Fibroblast of lung (primary cell): ENCODE results near the gene PLA2G2C. TPM values are rescaled to one million over a fixed set of nuclear protein-coding genes. Genes with fewer than 3 reads are reported as not detected.

Experiments
- DNase-seq, 2 donors: peaks; one replicate each; pipeline versions ENCODE4 v3.0.0 to v3.0.0-alpha.2; 2010; ENCODE audit warnings: low read depth in 2 of 2
- H2AFZ ChIP-seq: 2 replicates; pipeline ENCODE4 v1.5.1; 2012; ENCODE audit warnings: low read length, control low read depth, inconsistent platforms
- H3K27ac ChIP-seq: 2 replicates; pipeline ENCODE4 v1.5.1; 2011; ENCODE audit warnings: low read length, control low read depth; ENCODE audit not compliant: insufficient read depth
- H3K27me3 ChIP-seq: 2 replicates; pipeline ENCODE4 v1.5.1; 2011; ENCODE audit warnings: mild to moderate bottlenecking, low read length; ENCODE audit not compliant: control insufficient read depth, insufficient read depth
- H3K36me3 ChIP-seq: 2 replicates; pipeline ENCODE4 v1.5.1; 2011; ENCODE audit warnings: low read length; ENCODE audit not compliant: control insufficient read depth, insufficient read depth
- H3K4me1 ChIP-seq: 2 replicates; pipeline ENCODE4 v1.5.1; 2011; ENCODE audit warnings: low read length; ENCODE audit not compliant: control insufficient read depth, insufficient read depth; ENCODE audit errors: extremely low read depth
- H3K4me2 ChIP-seq: 2 replicates; pipeline ENCODE4 v1.5.1; 2011; ENCODE audit warnings: low read length, control low read depth; ENCODE audit not compliant: insufficient read depth; ENCODE audit errors: extremely low read depth
- H3K4me3 ChIP-seq, 4 experiments: fragments of 200-600 bp in 1 of 4; sonication (generic) in 1 of 4; replicated peaks in 1 of 4; 2 replicates each; pipeline ENCODE4 v1.5.1; 2011 to 2016; ENCODE audit warnings: low read length in 4 of 4, low read depth in 3 of 4, mild to moderate bottlenecking in 3 of 4, control low read depth in 2 of 4, inconsistent platforms in 1 of 4, mixed read lengths in 1 of 4; ENCODE audit not compliant: insufficient read depth in 1 of 4; ENCODE audit errors: control extremely low read depth in 1 of 4
- H3K79me2 ChIP-seq: 2 replicates; pipeline ENCODE4 v1.5.1; 2012; ENCODE audit warnings: mild to moderate bottlenecking, low read length, inconsistent platforms; ENCODE audit not compliant: control insufficient read depth, insufficient read depth
- H3K9ac ChIP-seq: 2 replicates; pipeline ENCODE4 v1.5.1; 2011; ENCODE audit warnings: mild to moderate bottlenecking, low read length, control low read depth; ENCODE audit not compliant: insufficient read depth
- H3K9me3 ChIP-seq: 2 replicates; pipeline ENCODE4 v1.5.1; 2012; ENCODE audit warnings: low read depth, low read length; ENCODE audit not compliant: control insufficient read depth, insufficient read depth
- H4K20me1 ChIP-seq: 2 replicates; pipeline ENCODE4 v1.5.1; 2011; ENCODE audit warnings: low read length; ENCODE audit not compliant: control insufficient read depth, insufficient read depth; ENCODE audit errors: extremely low read depth
- CTCF ChIP-seq, 2 donors: IDR thresholded peaks in 1 of 2; conservative IDR thresholded peaks in 1 of 2; 1 replicate in 1 of 2; 2 replicates in 1 of 2; pipeline ENCODE4 v1.5.1; 2011 to 2012; ENCODE audit warnings: low read length in 2 of 2, control low read depth in 1 of 2, inconsistent platforms in 1 of 2, low read depth in 1 of 2, mild to moderate bottlenecking in 1 of 2
- EZH2 ChIP-seq: IDR thresholded peaks from 2 replicates; pipeline ENCODE4 v1.5.1; 2012; ENCODE audit warnings: low read length, control low read depth, mild to moderate bottlenecking; ENCODE audit errors: missing control alignments
- polyA plus RNA-seq, 2 donors: library from polyadenylated mRNA; depleted of rRNA in 1 of 2; stranded (reverse) in 1 of 2; unstranded in 1 of 2; fragments of >200 nt; gene quantifications; 2 replicates each; pipeline ENCODE4 v1.2.1, GENCODE V29; 2011 to 2012; ENCODE audit warnings: missing spikeins in 1 of 2
- total RNA-seq: library from RNA; depleted of rRNA; stranded (reverse); fragments of >200 nt; gene quantifications from 2 replicates; pipeline ENCODE4 v1.2.1, GENCODE V29; 2014

PLA2G2C gene
- total and polyA plus RNA-seq, 2 donors (not counting 1 experiment from before 2014, with no cell fraction given), result not detected

GRCh38 chr1:20215716-20216115, 29.4 kb upstream of the PLA2G2C start:
- Histone ChIP-seq H3K36me3 (no peaks in the 10 kb centered on the region), H3K9me3 (no peaks in the 10 kb centered on the region), H3K4me2 (no peak overlapping the region), H3K4me1 (no peaks in the 10 kb centered on the region), H4K20me1 (no peaks in the 10 kb centered on the region), H3K27ac (no peak overlapping the region), H3K27me3 (peaks cover 15% of the 10 kb centered on the region), H2AFZ (no peak overlapping the region), H3K4me3 (no peak overlapping the region), H3K9ac (no peak overlapping the region), H3K79me2 (no peaks in the 10 kb centered on the region)
- DNase-seq, result peak in 1 of 2 donors; percentile 13
- TF ChIP-seq CTCF (conservative IDR thresholded peaks at IDR 0.05 in 1 of 2, IDR thresholded peaks at IDR 0.05 in 1 of 2; ENCODE audit: low read depth in 1 of 2, low read length in 2 of 2) (no peak), EZH2 (no peak)

DNA sequence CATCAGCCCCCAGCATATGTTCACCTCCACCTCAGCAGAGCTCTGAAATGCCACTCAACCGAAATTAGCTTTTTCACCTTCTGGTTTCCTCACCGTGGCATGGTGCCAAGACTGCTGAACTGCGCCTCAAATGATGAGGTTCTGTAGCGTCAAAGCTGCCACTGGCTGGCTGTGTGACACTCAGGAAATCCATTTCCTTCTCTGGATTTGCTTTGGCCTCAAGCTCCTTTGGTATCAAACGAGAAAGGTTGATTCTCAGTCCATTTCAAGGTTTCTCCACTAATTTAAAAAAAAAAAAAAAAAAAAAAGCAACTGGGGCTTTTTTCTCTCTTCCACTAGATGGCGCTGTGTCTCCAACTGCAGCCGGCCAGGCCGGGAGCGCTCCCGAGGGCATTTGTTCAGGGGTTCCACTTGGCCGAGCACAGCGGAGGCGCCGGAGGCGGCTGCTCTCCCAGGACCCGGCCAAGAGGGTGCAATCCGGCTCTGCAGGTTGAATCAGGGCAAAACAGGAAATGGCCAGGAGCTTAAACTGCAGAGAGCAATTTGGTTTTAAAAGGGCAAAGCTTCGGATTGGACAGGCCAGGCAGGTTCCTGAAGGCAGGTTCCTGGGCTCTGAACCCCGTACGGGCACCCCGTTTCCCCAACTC, 26.5 kb upstream of the PLA2G2C start:
- peak; percentile 44 to 58 for DNase-seq
- peaks cover 10% of the 10 kb centered on the region for H3K27me3 ChIP-seq
- H3K36me3 ChIP-seq, result no peaks in the 10 kb centered on the region
- no peaks in the 10 kb centered on the region for H4K20me1 ChIP-seq
- H3K4me1 ChIP-seq, result no peaks in the 10 kb centered on the region
- no peak overlapping the region for H2AFZ ChIP-seq
- H3K4me2 ChIP-seq, result peak overlapping the region; percentile 4
- no peak overlapping the region for H3K4me3 ChIP-seq
- no peak overlapping the region for H3K27ac ChIP-seq
- H3K79me2 ChIP-seq, result no peaks in the 10 kb centered on the region
- TF ChIP-seq CTCF (conservative IDR thresholded peaks at IDR 0.05 in 1 of 2, IDR thresholded peaks at IDR 0.05 in 1 of 2; ENCODE audit: low read depth in 1 of 2, low read length in 2 of 2), result peak; percentile 71 to 74
- no peak for TF ChIP-seq EZH2
- no peaks in the 10 kb centered on the region for H3K9me3 ChIP-seq
- H3K9ac ChIP-seq, result no peak overlapping the region

- no peaks in the 10 kb centered on the region for H3K4me1 ChIP-seq
- H3K79me2 ChIP-seq, result no peaks in the 10 kb centered on the region
- no peak for TF ChIP-seq CTCF (conservative IDR thresholded peaks at IDR 0.05 in 1 of 2, IDR thresholded peaks at IDR 0.05 in 1 of 2; ENCODE audit: low read depth in 1 of 2, low read length in 2 of 2)
- TF ChIP-seq EZH2, result no peak
- H3K4me2 ChIP-seq, result no peak overlapping the region
- no peak for DNase-seq
- H3K27me3 ChIP-seq, result peaks cover 10% of the 10 kb centered on the region
- no peak overlapping the region for H3K9ac ChIP-seq
- H3K36me3 ChIP-seq, result no peaks in the 10 kb centered on the region
- no peaks in the 10 kb centered on the region for H3K9me3 ChIP-seq
- H2AFZ ChIP-seq, result no peak overlapping the region
- no peak overlapping the region for H3K27ac ChIP-seq
- H3K4me3 ChIP-seq, result no peak overlapping the region
- no peaks in the 10 kb centered on the region for H4K20me1 ChIP-seq
These were observed 25.9 kb upstream of the PLA2G2C start for GRCh38 chr1:20212085-20212684.
